CD4-positive, alpha-beta T cell treated with Interleukin-4 for 1 hour (primary cell): ENCODE data around the gene CEP20.
A peak's percentile ranks its signal among the peaks of the same experiment; 100 is the strongest.
"Not testable (repeated sequence)": the region's sequence is repeated elsewhere in the genome, so short reads cannot be mapped to it uniquely, and the experiment has no call there.

Experiments used
- DNase-seq, 2 donors: peaks; one replicate each; pipeline ENCODE4 v3.0.0-alpha.2; 2020 to 2022

Gene CEP20

GRCh38 chr16:15888072-15888976 is at the start of gene CEP20:
TSS of gene CEP20 (minus strand) at chr16:15888603. CDS start at chr16:15888585, 18 bp downstream.
- DNase-seq: peak; percentile 100

GRCh38 chr16:15936809-15937208 is 48.4 kb upstream of the CEP20 start:
- peak in 1 of 2 donors; percentile 35 for DNase-seq

- no peak for DNase-seq
Measured at GRCh38 chr16:15934991-15935390, 46.6 kb upstream of the CEP20 start.

- no peak for DNase-seq
Measured at GRCh38 chr16:15933781-15934180, 45.4 kb upstream of the CEP20 start.

- DNase-seq: no peak
Measured at GRCh38 chr16:15932939-15933338, 44.5 kb upstream of the CEP20 start.

GRCh38 chr16:15928261-15929104 is 40.1 kb upstream of the CEP20 start:
- no peak for DNase-seq

- DNase-seq: no peak
Measured at GRCh38 chr16:15925631-15926030, 37.2 kb upstream of the CEP20 start.

GRCh38 chr16:15924996-15925395 is 36.6 kb upstream of the CEP20 start:
- no peak for DNase-seq

GRCh38 chr16:15919331-15919730 is 30.9 kb upstream of the CEP20 start:
- no peak for DNase-seq

- not testable (repeated sequence) for DNase-seq
Measured at GRCh38 chr16:15918314-15918713, 29.9 kb upstream of the CEP20 start.

GRCh38 chr16:15916323-15916722 is 27.9 kb upstream of the CEP20 start:
- no peak for DNase-seq

- DNase-seq: no peak
Measured at GRCh38 chr16:15915555-15916081, 27.2 kb upstream of the CEP20 start.

GRCh38 chr16:15913046-15913698 is 24.8 kb upstream of the CEP20 start:
- DNase-seq: no peak

GRCh38 chr16:15911198-15911597 is 22.8 kb upstream of the CEP20 start:
- DNase-seq: no peak

GRCh38 chr16:15907863-15908478 is 19.6 kb upstream of the CEP20 start:
- DNase-seq: peak; percentile 39 to 66

- no peak for DNase-seq
Measured at GRCh38 chr16:15906439-15906838, 18.0 kb upstream of the CEP20 start.

- no peak for DNase-seq
Measured at GRCh38 chr16:15903960-15904359, 15.6 kb upstream of the CEP20 start.

- DNase-seq: no peak
Measured at GRCh38 chr16:15900901-15901500, 12.6 kb upstream of the CEP20 start.

GRCh38 chr16:15900357-15900756 is 12.0 kb upstream of the CEP20 start:
- DNase-seq: no peak

- no peak for DNase-seq
Measured at GRCh38 chr16:15899538-15900100, 11.2 kb upstream of the CEP20 start.

GRCh38 chr16:15898654-15899053 is 10.3 kb upstream of the CEP20 start:
- DNase-seq: no peak

- no peak for DNase-seq
Measured at GRCh38 chr16:15897834-15898254, 9.4 kb upstream of the CEP20 start.
